Mucosa of rectum (tissue), 2 donors: ENCODE results near the gene CCDC63.

Source experiments
- H3K27ac ChIP-seq, 2 donors: one replicate each; pipeline ENCODE4 v1.7.0; 2013; ENCODE audit warnings: inconsistent platforms in 2 of 2, low read depth in 2 of 2, low read length in 2 of 2
- H3K27me3 ChIP-seq, 2 donors: one replicate each; pipeline ENCODE4 v1.7.0; 2013; ENCODE audit warnings: low read length in 2 of 2; ENCODE audit not compliant: control insufficient read depth in 2 of 2, insufficient read depth in 2 of 2
- H3K36me3 ChIP-seq, 2 donors: one replicate each; pipeline ENCODE4 v1.7.0; 2013; ENCODE audit warnings: low read length in 2 of 2; ENCODE audit not compliant: control insufficient read depth in 2 of 2, insufficient read depth in 2 of 2
- H3K4me1 ChIP-seq, 2 donors: one replicate each; pipeline ENCODE4 v1.7.0; 2013; ENCODE audit warnings: low read length in 2 of 2, mild to moderate bottlenecking in 1 of 2; ENCODE audit not compliant: control insufficient read depth in 2 of 2, insufficient read depth in 2 of 2
- H3K4me3 ChIP-seq, 2 donors: one replicate each; pipeline ENCODE4 v1.7.0; 2013; ENCODE audit warnings: low read length in 2 of 2
- H3K9ac ChIP-seq, 2 donors: one replicate each; pipeline ENCODE4 v1.7.0; 2013; ENCODE audit warnings: low read length in 2 of 2, low read depth in 1 of 2, mild to moderate bottlenecking in 1 of 2
- H3K9me3 ChIP-seq, 2 donors: one replicate each; pipeline ENCODE4 v1.7.0; 2013; ENCODE audit warnings: low read length in 2 of 2; ENCODE audit not compliant: control insufficient read depth in 2 of 2
- donor health status: healthy.
- donor health status: Normal muscosa, but diverticular disease.

CCDC63 gene

DNA sequence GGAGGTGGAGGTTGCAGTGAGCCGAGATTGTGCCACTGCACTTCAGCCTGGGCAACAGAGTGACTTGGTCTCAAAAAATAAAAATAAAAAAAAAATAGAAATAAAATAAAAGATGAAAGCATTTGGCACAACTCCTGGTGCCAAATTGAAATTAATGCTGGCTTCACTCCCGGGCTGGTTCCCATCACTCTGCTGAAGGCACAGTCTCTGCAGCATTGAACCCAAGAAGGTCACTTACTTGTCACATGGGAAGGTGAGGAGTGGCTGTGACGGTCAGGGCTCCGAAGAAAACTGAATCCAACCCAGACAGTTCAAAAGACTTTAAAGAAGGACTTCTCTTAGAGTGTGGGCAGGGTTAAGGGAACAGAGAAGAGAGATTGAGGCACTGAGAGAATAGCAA is 10.5 kb upstream of the CCDC63 start:
- H3K9ac ChIP-seq: no peak overlapping the region
- no peaks in the 10 kb centered on the region for H3K9me3 ChIP-seq
- H3K27ac ChIP-seq: no peak overlapping the region
- H3K36me3 ChIP-seq: no peaks in the 10 kb centered on the region
- H3K4me1 ChIP-seq: no peaks in the 10 kb centered on the region
- no peaks in the 10 kb centered on the region for H3K27me3 ChIP-seq
- no peak overlapping the region for H3K4me3 ChIP-seq

- Histone ChIP-seq H3K9me3 (no peaks in the 10 kb centered on the region), H3K36me3 (no peaks in the 10 kb centered on the region), H3K27me3 (peaks cover 2 to 5% of the 10 kb centered on the region in 2 donors), H3K9ac (no peak overlapping the region), H3K27ac (no peak overlapping the region), H3K4me1 (no peaks in the 10 kb centered on the region), H3K4me3 (no peak overlapping the region)
Observed at GRCh38 chr12:110841007-110841406, 5.8 kb upstream of the CCDC63 start.

- no peak overlapping the region for H3K9ac ChIP-seq
- no peak overlapping the region for H3K4me3 ChIP-seq
- H3K4me1 ChIP-seq: no peaks in the 10 kb centered on the region
- no peaks in the 10 kb centered on the region for H3K9me3 ChIP-seq
- H3K27me3 ChIP-seq: peaks cover 14% of the 10 kb centered on the region in 2 donors
- no peak overlapping the region for H3K27ac ChIP-seq
- H3K36me3 ChIP-seq: no peaks in the 10 kb centered on the region
Observed at GRCh38 chr12:110844131-110844530, 2.7 kb upstream of the CCDC63 start.

DNA sequence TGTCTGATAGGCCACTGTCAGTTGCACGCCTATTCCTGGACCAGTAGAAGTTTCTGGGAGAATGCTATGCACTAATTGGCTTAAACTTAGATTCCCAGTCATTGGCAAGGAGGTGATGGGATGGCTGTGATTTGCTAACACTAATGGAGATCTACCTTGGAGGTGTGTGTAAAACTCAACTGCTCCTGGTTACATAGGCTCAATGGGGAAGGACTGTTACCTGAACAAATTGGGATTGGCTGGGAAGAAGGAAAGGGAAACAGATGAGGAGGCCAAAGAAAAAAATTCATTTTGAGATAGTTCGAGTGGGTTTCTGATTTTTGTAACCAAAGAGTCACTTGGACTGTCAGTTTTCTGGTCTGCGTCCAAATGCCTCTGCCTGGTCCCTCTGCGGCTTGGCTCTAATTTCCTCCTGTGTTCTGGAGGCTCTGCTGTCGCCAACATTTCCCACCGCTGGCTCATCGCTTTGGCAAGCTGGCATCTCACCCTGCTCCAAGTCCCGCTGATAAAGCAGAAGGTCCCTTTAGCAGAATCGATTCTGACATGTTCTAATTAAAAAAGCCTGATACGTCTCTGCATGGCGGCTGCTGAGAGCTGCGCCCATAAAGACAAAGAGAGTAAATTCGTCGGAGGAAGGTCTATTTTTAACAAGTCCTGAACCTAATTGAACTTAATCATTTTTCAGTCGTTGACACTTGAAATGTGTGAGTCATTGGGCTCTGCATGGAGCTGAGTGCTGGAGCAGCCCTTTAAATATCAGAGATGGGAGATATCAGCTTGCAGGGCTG is 2.0 kb upstream of the CCDC63 start:
- Histone ChIP-seq H3K27ac (no peak overlapping the region), H3K9ac (no peak overlapping the region), H3K9me3 (no peaks in the 10 kb centered on the region), H3K4me1 (no peaks in the 10 kb centered on the region), H3K36me3 (no peaks in the 10 kb centered on the region), H3K4me3 (no peak overlapping the region), H3K27me3 (peaks cover 14% of the 10 kb centered on the region in 2 donors)

DNA sequence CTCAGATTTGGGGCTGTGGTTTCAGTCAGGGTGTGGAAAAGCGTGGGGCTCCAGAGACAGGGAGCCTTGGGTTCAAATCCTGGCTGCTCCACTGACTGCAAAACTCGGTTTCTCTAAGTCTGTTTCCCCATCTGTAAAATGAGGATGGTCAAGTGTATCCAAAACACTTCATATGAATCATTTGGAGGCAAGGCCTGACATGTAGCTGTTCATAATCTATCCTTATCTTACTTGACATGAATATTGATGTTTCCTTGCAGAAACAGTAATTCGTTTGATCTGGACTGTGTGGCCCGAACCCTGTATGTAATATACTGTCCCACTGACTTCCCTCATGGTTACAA is 1.5 kb upstream of the CCDC63 start:
- Histone ChIP-seq H3K27ac (no peak overlapping the region), H3K27me3 (peaks cover 14 to 18% of the 10 kb centered on the region in 2 donors)

DNA sequence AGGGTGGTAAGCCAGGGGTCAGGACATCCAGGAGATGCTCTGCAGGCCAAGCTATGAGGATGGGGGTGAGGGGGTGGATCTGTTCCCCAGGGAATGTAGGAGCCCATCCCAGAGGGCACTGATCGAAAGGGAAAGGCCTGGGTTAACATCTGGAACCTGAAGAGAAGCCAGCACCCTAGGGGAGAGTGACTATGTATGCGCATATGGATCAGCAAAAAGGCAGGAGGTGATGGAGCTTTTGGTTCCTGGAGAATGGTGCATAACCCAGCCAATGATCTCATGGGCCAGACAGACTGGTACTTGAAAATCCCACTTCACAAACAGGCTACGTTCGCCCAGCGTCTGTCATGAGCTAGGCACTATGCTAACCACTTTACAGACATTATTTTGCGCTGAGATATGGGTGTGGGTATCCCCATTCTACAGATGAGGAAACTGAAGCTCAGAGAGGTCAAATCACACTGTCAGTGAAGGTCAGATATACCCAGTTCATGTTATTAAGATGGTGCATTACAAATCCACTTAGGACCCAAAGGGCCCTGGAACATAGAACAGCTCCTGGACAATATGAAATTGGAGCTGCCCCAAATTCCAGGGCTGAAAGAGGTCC is 1.6 kb downstream of the CCDC63 start:
- no peaks in the 10 kb centered on the region for H3K9me3 ChIP-seq
- peaks cover 14 to 18% of the 10 kb centered on the region in 2 donors for H3K27me3 ChIP-seq
- H3K4me3 ChIP-seq: no peak overlapping the region
- H3K27ac ChIP-seq: no peak overlapping the region
- H3K36me3 ChIP-seq: no peaks in the 10 kb centered on the region
- no peak overlapping the region for H3K9ac ChIP-seq
- H3K4me1 ChIP-seq: no peaks in the 10 kb centered on the region

More for the DNA sequence above, 1.5 kb upstream of the CCDC63 start:
- no peak overlapping the region for H3K9ac ChIP-seq
- H3K36me3 ChIP-seq: no peaks in the 10 kb centered on the region
- H3K4me3 ChIP-seq: no peak overlapping the region
- no peaks in the 10 kb centered on the region for H3K4me1 ChIP-seq
- no peaks in the 10 kb centered on the region for H3K9me3 ChIP-seq

- no peak overlapping the region for H3K9ac ChIP-seq
- H3K27me3 ChIP-seq: peaks cover 13 to 18% of the 10 kb centered on the region in 2 donors
- no peak overlapping the region for H3K4me3 ChIP-seq
- no peaks in the 10 kb centered on the region for H3K9me3 ChIP-seq
- H3K36me3 ChIP-seq: no peaks in the 10 kb centered on the region
- no peak overlapping the region for H3K27ac ChIP-seq
- H3K4me1 ChIP-seq: no peaks in the 10 kb centered on the region
Observed at GRCh38 chr12:110849221-110849620, 2.4 kb downstream of the CCDC63 start.

DNA sequence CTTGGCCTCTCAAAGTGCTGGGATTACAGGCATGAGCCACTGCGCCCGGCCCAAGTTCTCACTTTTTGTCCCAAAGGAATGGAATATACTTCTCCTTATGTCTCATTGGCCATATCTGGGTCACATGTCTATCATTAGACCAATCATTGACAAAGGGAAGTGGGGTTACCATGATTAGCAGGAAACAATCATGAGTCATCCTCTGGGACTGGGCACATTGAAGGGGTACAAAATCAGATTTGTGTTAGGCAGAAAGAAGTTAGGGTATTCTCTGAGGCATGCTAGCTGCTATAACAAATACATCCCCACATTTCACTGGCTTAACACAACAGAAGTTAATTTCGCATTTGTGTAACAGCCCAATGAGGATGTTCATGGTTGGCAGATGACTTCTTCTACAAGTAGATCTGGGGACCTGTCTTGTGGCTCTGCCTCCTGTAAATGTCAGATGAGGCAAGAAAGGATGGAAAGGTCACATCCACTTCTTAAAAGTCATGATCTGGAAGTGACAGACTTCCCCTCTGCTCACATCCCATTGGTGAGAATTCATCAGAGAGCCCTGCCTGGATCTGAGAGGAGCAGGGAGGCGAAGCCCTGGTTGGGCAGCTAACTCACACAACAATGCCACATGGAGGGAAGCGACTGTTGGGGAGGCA is 3.1 kb downstream of the CCDC63 start:
- H3K9me3 ChIP-seq: no peaks in the 10 kb centered on the region
- H3K4me3 ChIP-seq: no peak overlapping the region
- no peaks in the 10 kb centered on the region for H3K4me1 ChIP-seq
- no peak overlapping the region for H3K27ac ChIP-seq
- H3K9ac ChIP-seq: no peak overlapping the region
- H3K27me3 ChIP-seq: peaks cover 8 to 18% of the 10 kb centered on the region in 2 donors
- H3K36me3 ChIP-seq: no peaks in the 10 kb centered on the region

DNA sequence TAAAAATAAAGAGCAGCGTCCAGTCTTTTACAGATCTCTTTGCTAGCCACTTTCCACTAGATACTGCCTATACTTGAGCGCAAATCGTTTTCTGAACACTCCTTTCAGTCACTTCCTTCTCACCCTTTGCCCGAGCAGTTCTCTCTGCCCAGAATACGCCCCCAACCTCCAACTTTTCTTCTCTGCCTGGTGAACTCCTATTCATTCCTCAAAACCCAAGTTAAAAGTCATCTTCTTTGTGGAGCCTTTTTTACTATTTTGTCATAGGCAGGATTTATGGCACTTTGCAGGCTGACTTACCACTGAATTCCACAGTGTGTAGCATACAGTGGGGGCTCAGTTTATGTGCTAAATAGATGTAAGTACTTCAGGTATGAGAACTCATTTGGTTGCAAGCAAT is 4.0 kb downstream of the CCDC63 start:
- Histone ChIP-seq H3K36me3 (no peaks in the 10 kb centered on the region), H3K4me3 (no peak overlapping the region), H3K27me3 (peaks cover 8 to 18% of the 10 kb centered on the region in 2 donors), H3K27ac (no peak overlapping the region), H3K9me3 (no peaks in the 10 kb centered on the region), H3K4me1 (no peaks in the 10 kb centered on the region), H3K9ac (no peak overlapping the region)

DNA sequence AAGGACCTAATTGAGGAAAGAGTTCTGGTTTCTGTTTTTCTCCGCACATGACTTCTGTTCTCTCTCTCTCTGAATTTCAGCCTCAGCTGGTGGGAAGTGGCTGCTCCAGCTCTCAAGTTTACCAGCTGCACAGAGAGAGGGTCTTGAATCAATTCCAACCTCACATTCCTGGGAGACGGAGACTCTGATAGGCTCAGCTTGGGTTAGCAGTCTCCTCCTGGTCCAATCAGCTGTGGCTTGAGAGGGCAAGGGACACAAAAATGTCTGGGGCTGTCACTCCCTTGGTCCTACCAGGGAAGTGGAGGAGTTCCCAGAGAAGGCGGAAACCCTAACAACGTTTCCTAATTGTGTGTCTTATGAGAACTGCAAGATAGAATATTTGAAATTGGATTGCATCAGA is 7.0 kb downstream of the CCDC63 start:
- H3K27me3 ChIP-seq: peaks cover 0 to 4% of the 10 kb centered on the region in 2 donors
- H3K27ac ChIP-seq: no peak overlapping the region
- H3K9ac ChIP-seq: no peak overlapping the region
- no peak overlapping the region for H3K4me3 ChIP-seq
- no peaks in the 10 kb centered on the region for H3K36me3 ChIP-seq
- no peaks in the 10 kb centered on the region for H3K4me1 ChIP-seq
- no peaks in the 10 kb centered on the region for H3K9me3 ChIP-seq
